GM12801 (cell line): Measurements from ENCODE around the gene ST8SIA6.

Source experiments
- TF ChIP-seq, protein P1 (sequence below): IDR thresholded peaks from one replicate; pipeline ENCODE4 v1.5.1; 2011; ENCODE audit warnings: control low read depth; ENCODE audit not compliant: insufficient read length; ENCODE audit errors: extremely low read depth

The ST8SIA6 gene

DNA sequence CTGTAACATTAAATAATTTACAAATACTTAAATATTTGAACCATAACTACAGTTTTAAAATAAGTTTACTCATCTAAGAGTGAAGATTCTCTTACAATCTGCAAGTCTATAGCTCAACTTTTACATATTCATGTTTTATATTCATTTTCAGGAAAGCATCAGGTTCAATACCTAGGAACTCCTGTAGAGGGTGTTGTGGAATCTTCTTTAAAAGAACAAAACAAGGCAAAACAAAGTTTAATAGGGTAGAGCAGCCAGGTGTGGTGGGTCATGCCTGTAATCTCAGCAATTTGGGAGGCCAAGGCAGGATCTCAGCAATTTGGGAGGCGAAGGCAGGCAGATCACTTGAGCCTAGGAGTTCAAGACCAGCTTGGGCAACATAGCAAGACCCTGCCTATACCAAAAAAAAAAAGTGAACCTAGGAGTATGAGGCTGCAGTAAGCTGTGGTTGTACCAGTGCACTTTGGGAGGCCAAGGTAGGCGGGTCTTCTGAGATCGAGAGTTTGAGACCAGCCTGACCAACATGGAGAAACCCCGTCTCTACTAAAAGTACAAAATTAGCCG, 45.1 kb downstream of the ST8SIA6 start:
- TF ChIP-seq, protein P1, sequence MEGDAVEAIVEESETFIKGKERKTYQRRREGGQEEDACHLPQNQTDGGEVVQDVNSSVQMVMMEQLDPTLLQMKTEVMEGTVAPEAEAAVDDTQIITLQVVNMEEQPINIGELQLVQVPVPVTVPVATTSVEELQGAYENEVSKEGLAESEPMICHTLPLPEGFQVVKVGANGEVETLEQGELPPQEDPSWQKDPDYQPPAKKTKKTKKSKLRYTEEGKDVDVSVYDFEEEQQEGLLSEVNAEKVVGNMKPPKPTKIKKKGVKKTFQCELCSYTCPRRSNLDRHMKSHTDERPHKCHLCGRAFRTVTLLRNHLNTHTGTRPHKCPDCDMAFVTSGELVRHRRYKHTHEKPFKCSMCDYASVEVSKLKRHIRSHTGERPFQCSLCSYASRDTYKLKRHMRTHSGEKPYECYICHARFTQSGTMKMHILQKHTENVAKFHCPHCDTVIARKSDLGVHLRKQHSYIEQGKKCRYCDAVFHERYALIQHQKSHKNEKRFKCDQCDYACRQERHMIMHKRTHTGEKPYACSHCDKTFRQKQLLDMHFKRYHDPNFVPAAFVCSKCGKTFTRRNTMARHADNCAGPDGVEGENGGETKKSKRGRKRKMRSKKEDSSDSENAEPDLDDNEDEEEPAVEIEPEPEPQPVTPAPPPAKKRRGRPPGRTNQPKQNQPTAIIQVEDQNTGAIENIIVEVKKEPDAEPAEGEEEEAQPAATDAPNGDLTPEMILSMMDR, result no peak

DNA sequence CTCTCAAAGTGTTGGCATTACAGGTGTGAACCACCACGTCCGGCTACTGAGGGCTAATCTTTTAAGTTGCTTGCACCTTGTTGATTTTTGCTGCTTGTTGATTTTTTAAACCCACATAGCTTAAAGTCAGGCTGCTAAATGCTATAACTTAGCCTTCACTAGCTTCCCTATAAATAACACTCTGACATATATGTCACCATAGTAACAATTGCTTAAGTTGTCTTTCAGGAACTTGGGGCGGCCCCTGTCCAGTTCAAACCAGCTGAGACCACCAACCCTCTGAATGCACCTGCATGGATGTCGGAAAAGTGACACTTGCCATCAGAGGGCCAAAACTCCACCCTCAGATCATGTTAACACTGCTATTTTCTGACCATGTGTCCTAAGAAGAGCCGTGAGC, 47.3 kb downstream of the ST8SIA6 start:
- TF ChIP-seq, protein P1, result no peak

DNA sequence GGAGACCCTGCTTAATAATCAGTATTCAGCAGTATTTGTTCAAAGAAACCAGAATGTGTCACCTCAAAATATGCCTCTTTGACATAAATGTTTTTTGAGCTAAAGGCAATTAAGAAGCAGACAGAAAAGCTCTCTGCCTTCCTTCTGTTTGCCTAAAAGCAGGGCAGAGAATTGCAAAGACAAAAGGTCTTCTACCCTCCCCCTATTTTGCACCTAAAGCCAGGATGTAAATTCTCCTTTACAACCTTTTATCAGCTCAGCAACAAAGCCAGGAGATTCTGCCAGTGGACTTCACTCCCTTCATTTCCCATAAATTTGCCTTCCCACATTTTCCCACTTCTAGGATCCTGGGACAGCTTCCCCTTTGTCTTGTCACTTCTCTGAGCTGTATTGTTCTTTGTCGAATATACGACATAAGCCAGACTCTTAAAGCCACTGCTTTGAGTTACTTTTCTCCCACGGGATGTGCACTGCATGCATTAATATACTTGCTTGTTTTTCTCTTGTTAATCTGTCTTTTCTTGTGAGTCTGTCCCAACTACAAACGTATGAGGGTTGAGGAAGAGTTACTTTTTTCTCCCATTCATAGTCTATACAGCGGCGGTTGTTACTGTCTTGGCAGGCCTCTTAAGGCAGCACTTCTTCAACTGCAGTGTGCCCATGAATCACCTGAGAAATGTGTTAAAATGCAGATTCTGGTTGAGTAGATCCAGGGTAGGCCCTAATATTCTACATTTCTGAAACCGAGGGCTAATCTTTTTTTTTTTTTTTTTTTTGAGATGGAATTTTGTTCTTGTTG, 48.2 kb downstream of the ST8SIA6 start:
- TF ChIP-seq, protein P1, result no peak

DNA sequence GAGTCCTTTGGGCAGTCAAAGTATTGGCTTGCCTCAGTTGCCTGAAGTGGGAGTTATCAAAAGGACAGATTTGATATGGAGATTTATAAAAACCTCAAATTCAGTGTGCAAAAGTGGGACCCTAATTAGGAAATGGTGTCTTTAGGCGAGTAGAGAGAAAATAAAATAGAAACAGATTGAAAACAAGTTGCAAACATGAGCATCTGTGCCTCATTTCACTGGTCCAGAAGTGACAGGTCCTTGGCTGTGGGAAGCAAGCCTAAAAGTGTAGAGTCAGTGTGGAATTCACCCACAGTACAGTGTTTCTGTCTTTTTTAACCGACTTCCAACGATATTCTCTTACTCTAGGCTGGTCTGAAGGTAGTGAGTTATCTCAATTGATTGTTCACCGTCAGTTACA, 51.2 kb downstream of the ST8SIA6 start:
- TF ChIP-seq, protein P1, result no peak

DNA sequence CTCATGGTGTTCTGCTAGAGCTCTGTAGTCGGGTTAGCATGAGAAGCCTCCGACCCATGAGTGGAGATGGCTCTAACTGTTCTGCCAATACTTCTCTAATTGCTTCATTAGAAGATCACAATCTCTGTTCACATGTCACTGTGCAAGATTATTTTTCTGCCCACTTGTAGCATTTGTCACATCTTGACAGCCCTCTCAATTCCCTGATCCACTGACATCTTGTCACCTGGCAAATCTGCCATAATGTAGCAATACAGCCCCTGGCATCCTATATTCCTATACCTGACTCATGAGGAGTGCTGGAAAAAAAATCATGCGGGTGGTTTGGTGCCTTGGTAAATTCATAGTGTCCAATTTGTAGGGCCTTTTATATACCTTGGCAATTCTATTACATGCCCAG, 58.4 kb downstream of the ST8SIA6 start:
- TF ChIP-seq, protein P1, result no peak

DNA sequence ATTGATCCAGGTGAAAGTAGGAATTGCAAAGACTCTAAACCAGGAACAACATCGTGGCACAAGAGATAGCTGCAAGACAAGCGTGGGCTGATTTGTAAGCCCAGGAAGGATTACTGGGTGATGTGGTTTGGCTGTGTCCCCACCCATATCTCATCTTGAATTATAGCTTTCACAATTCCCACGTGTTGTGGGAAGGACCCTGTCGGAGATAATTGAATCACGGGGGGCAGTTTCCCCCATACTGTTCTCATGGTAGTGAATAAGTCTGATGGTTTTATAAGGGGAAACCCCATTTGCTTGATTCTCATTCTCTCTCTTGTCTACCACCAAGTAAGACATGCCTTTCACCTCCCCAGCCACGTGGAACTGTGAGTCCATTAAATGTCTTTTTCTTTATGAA, 59.5 kb downstream of the ST8SIA6 start:
- TF ChIP-seq, protein P1, result no peak

DNA sequence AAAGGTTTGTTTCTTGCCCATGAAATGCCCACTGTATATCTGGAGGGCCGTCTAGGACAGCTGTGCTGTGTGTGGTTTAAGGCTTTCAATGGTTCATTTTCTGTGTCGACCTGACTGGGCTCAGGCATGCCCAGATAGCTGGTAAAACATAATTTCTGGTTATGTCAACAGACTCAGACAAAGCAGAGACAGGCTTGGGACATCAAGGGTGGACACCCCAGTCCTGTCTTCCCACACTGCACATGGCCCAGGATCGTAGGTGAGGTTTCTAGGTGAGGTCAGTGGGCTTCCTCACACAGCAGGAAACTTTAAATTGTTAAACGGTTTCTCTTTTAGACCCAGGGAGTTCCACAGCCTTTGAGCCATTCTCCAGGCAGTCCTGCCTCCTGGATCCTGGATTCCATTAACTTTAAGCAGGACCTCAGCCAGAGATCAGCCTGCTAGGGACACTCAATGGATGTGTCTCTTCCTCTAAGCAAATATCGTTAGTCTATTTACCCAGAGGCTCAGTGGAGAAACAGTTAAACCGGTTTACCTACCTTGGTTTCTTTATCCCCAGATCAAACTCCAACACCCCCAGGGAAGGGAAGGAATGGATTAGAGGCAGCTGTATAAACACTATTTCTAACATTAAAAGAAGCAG, 66.4 kb downstream of the ST8SIA6 start:
- TF ChIP-seq, protein P1, result no peak
